NCI-H1436 treated with DMSO at 0.1 percent for 48 hours (cell line): Measurements from ENCODE around the gene PYCR2.
"Not testable (repeated sequence)": the region's sequence is repeated elsewhere in the genome, so short reads cannot be mapped to it uniquely, and the experiment has no call there.

Experiments used
- DNase-seq: peaks from one replicate; lab custom pipeline; 2025; lab: John Stamatoyannopoulos, UW

The PYCR2 gene

DNA sequence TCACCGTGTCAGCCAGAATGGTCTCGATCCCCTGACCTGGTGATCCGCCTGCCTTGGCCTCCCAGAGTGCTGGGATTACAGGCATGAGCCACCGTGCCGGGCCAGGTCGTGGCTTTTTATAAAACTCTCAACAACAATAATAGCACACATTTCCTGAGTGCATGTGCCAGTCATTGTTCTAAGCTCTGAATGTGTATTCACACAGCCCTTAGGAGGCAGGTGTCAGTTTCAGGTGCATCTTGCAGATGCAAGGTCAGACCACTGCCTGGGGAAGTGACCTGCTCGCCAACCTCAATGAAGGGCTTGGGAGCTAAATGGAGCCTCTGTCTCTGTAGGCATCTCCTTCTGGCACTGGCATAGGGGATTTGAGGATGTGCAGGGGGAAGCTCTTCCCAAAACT, 18.5 kb upstream of the PYCR2 start:
- DNase-seq = no peak

DNA sequence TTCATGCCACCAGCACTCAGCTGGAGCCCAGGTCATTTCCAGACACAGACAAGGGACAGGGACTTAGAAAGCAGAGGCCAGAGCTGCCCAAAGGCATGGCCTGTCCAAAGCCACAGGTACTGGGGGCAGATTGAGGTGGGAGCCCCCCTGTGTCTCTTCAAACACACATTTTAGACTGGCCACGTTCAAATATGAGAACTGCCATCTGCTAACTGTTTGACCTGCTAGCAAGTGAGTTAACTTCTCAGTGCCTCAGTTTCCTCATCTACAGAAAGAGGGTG, 17.8 kb upstream of the PYCR2 start:
- no peak for DNase-seq

DNA sequence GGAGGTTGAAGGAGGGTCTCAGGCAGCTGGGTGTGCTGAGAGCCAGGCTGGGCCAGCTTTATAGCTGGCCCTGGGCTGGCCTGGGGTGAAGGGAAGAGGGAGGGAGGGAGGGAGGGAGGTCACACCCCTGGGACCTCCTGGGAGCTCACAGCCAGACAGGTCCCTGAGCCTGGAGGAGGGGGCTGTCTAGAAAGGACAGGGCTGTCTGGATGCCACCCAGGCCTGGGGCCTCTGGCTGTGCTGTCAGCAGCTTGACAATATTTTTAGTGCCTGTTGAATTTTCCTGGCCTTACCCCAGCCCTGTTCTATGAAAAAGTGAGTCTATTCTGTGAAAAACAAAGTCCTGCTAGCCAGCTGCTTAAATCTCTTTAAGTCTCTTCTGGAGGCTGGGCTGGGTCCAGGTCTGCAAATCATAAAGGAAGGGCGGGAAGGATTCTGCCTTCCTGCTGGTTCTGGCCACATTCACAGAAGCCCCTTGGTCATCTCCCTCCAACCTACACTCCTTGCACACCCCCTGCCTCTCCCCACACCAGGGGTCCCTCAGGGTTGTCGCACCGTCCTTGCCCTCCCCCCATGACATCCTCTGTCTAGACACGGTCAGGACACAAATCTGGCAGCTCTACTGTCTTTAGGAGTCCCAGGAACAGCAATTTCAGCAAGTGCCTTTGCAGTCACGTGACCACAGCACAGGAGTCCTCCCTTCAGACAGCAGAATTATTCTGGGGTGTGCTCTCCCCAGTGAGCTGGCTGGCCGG, 17.3 kb upstream of the PYCR2 start, which contains the start of gene LEFTY2:
LEFTY2 (minus strand) TSS at position 34 of the 755 bp plus-strand sequence. CDS start 80 bp downstream, outside the sequence.
- no peak for DNase-seq

DNA sequence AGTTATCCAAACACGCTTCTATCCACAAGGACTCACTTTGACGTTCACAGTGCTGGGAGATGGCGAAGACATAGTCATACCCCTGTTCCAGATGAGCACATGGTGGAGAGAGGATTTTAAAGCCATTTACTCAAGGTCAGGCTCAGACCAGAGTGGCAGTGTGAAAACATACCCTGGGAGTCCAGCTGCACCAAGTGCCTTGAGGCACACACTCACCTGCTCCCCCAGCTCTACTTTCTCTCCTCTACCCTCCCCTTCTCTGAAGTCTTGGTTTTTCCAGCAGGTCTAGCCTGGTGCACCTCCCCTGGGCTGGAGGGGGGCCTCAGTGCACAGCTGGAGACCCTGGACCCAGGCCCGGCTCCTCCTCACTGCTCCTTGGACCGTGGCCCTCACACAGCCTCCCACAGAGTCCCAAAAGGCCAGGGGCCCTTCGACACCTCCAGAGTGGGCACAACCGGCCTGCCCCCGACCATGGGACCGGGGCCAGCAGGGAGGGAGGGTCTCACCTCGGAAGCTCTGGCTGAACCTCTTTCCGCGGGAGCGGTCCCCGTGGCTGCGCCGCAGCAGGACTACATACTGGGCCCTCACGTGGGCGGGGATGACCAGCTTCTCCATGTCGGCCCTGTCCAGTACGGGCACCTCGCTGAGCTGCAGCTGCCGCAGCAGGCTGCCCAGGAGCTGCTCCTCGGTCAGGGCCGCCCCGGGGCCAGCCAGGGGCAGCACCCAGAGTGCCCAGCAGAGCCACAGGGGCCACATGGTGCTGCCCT, 16.5 kb upstream of the PYCR2 start:
- no peak for DNase-seq

DNA sequence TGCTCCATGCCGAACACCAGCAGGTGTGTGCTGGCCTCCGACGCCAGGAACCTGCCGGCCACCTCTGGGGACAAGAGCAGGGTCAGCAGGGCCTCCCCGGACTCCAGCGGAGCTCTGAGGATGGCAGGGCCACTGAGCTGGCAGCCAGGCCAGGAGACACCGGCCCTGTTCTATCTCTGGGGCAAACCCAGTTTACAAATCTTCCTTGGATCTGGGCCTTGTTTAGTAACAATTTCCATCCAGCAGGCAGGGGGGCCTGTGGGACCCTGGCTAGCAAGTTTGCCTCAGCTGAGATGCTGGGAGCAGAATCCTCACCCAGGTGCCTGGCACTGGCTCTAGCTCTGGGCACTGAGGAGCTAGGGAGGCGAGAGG, 15.9 kb upstream of the PYCR2 start:
- DNase-seq = not testable (repeated sequence)

DNA sequence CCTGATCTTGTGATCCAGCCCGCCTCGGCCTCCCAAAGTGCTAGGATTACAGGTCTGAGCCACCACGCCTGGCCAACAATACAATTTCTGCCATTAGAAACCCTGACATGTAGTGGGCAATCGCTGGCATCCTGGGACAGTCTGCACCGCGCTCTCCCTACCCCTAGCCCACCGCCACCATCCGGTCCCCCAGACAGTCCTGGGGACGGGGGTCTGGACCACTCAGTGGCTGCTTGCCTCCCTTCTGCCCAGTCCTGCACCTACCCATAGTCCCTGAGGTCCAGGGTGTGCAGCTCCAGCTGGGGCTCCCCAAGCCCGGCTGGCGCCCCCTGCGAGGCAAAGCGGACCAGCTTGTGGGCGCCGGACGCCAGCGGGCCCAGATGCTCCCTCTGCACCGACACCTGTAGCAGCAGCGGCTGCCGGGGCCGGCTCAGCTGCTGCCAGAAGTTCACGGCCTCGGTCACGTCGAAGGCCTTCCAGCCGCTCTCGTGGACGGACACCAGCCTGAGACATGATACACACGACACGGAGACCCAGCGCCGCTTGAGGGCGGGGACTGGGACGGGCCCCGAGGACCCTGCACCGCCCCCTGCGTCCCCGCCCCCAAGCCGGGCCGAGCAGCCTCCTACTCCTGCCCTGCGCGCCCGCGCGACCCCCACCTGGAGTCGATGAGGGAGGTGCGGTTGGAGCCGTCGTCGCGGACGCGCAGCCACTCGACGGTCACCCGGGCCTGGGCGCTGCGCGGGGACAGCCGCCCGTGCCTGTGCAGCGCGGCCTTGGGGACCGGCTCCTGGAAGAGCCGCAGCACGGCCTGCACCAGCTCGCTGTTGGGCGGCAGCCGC, 15.3 kb upstream of the PYCR2 start:
- not testable (repeated sequence) for DNase-seq

DNA sequence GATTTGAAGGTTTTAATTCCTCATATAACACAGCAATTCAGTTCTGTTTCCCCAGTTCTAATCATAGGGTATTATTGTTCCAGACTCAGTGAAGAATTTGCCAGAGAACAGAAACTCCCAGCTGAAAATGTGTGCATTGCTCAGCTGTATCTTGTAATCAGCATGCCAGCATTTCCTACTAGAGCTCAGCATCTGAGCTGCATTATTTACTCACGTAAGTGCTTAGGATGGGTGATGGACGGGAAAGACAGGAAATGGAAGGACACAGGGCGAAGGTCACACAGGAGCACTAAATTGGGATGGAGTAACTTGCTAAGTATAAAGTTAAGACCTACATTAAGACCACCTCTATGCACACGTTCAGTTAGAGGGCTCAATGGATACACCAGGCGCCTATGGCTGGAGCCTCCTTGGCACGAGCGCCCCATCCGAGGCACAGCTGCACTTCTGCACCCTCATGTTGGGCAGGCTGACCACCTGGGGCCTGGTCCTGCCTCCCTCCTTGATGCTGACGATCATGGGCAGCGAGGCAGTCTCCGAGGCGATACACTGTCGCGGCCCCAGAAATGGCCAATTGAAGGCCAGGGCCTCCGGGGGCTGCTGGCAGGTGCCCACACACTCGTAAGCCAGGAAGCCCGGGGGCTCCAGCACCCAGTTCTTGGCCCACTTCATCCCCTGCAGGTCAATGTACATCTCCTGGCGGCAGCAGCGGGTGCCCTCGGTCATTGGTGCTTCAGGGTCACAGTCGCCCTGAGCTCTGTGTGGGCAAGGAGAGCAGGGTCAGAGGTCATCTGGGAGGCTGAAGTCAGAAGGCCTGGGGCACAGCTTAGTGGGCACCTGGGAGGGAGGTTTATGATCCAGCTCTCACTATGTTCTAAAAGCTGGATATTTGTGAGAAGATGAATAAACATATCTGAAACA, 13.3 kb upstream of the PYCR2 start:
- DNase-seq = no peak

DNA sequence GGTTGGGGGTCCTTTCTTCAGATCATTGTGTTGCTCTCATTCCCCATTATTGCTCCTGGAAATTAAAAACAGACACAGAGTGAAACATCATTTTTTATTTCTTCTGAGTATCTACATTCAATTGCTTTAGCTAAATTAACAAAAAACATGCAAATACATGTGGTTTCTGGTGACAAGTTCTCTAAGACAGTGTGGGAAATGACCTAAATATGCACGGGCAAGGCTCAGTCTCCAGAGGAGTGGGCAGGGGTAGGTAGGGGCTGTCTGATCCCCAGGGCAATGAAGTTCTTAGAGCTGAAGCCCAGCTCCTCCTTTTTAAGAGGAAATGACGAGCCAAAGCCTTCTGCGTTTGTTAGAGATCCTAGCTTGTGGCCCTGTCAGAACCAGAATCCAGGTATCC, 12.5 kb upstream of the PYCR2 start:
- no peak for DNase-seq

DNA sequence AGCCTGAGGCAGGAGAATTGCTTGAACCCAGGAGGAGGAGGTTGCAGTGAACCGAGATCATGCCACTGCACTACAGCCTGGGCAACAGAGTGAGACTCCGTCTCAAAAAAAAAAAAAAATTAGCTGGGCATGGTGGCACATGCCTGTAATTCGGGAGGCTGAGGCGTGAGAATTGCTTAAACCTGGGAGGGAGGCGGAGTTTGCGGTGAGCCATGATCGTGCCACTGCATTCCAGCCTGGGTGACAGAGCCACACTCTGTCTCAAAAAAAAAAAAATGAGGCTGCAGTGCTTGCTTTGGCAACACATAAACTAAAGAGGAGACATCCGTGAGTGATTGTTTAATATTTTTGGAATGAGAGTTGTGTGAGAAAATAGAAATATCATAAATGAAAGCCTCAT, 12.0 kb upstream of the PYCR2 start:
- not testable (repeated sequence) for DNase-seq

DNA sequence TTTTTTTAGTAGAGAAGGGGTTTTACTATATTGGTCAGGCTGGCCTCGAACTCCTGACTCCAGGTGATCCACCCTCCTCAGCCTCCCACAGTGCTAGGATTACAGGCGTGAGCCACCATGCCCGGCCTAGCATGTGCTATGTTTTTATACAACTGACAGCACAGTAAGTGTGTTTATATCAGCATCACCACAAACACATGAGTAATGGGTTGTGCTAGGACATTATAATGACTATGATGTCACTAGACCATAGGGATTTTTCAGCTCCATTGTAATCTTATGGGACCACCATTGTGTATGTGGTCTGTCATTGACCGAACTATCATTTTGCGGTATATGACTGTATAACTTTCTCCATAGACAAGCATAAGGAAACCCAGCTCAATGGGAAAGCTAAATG, 10.7 kb upstream of the PYCR2 start:
- no peak for DNase-seq

DNA sequence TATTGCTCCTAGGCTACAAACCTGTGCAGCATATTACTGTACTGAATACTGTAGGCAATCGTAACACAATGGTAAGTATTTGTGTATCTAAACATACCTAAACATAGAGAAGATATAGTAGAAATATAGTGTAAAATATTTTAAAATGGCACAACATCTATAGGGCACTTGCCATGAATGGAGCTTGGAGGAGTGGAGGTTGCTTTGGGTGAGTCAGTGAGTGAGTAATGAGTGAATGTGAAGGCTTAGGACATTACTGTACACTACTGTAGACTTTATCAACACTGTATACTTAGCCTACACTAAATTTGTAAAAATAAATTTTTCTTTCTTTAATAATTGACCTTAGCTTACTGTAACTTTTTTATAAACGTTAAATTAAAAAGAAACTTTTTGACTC, 9.0 kb upstream of the PYCR2 start:
- no peak for DNase-seq

DNA sequence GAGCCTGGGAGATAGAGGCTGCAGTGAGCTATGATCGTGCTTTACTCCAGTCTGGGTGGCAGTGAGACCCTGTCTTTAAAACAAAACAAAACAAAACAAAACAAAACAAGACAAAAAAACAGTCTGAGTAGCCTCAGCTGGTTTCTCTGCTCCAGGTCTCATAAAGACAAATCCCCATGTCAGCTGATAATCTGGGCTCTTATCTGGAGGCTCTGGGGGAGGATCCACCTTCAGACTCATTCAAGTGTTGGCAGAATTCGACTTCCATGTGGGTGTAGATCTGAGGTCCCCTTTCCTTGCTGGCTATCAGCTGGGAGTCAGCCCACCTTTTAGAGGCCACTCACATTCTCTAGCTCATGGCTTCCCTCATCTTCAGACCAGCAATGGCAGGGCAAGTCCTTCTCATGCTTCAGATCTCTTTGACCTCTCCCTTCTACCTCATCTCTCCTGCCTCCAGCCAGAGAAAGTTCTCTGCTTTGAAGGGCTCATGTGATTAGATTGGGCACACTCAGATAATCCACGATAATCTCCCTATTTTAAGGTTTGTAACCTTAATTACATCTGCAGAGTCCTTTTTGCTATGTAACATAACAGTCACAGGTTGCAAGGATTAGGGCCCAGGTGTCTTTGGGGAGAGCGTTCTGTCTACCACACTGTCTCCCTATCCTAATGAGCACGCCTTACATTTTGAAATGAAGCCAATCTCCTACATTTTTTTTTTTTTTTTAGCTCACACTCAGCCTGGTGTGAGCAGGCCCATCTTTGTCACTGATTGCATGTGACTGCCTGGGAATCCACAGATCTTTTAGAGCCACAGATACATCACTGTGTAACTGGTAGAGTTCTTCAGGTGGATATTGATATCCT, 7.5 kb upstream of the PYCR2 start:
- no peak for DNase-seq

DNA sequence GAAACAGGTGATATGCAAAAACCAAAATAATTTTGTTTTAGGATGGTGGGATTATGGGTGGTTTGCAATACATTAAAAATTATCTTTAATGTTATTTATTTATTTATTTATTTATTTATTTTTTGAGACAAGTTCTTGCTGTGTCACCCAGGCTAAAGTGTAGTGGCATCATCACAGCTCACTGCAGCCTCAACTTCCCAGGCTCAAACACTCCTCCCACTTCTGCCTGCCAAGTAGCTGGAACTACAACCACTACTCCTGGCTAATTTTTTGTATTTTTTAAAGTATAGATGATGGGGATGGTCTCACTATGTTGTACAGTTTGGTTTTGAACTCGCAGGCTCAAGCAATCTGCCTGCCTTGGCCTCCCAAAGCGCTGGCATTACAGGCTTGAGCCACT, 6.5 kb upstream of the PYCR2 start:
- DNase-seq = no peak

DNA sequence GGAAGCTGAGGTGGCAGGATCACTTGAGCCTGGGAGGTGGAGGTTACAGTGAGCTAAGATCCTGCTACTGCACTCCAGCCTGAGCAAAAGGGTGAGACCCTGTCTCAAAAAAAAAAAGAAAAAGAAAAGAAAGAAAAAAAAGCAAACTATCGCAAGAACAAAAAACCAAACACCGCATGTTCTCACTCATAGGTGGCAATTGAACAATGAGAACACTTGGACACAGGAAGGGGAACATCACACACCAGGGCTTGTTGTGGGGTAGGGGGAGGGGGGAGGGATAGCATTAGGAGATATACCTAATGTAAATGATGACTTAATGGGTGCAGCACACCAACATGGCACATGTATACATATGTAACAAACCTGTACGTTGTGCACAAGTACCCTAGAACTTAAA, 5.4 kb upstream of the PYCR2 start:
- not testable (repeated sequence) for DNase-seq

DNA sequence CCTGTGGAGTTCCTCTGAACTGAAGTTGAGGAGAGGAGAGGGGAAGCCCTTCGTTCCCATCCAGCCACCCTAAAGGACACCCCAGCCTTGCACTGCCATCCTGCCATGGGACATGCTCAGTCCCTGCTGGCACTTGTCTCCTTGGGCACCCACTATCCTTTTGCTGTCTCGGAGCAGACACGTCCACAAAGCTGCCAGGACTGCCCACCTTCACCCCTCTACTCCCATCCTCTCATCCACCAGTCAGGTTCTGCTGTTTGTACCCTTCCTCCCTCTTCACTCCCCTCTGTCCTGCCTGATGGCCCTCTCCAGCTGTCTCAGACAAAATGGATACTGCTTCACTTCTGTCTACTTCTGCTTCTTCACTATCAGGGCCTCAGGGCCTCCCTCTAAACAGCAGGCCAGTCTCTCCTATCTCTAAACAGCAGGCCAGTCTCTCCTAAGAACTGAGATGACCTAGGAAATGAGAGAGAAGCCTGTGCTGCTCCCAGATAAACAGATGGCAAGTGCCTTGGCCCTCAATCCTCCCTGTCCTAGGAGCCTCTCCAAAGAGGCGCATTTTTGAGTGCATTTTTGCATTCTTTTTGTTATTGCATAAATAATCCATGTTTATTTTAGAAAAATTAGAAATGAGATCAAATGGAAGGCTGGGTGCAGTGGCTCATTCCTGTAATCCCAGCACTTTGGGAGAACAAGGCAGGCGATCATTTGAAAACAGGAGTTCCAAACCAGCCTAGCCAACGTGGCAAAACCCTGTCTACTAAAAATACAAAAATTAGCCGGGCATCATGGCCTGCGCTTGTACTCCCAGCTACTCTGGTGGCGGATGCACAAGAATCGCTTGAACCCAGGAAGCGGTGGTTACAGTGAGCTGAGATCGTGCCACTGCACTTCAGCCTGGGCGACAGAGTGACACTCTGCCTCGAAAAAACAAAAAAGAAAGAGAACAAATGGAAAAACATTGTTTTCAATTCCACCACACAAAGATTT, 4.4 kb upstream of the PYCR2 start:
- DNase-seq = no peak

DNA sequence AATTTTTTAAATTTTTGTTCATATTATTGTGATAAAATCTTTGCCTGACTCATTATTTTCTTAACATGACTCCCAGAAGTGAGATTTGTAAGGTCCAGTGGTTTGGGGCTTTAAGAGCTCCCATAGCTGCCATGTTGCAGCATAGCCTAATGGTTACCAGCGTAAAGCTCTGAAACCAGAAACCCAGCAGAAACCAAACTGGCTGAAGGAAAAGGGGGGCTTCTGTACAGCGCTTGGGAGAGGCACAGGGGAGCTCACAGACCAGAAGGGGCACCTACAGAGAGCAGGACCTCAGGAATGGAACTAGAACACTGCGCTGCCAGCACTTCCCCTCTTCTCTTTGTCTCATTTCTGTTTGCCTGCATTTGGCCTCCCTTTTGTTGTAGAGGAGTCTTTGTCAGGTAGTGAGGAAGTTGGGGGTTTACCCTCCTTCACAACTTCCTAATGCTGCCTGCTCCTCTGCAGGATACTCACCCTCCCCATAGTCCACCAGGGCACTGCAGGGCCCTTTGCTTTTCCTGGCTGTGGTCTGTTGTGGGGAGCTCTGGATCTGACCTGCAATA, 2.6 kb upstream of the PYCR2 start:
- no peak for DNase-seq

DNA sequence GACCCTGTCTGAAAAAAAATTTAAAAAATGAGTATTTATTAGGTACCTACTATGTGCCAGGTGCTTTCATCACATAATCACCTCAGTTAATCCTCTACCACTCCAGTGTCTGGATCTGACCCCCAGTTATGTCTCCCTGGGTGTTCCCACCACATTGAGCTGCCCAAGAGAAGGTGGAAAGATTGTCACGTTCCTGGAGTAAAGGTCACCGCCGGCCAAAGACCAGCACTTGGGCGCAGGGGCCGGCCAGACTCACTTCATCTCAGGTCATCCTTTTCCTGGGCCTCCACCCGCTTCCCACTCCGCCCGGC, 714 bp downstream of the PYCR2 start:
- no peak for DNase-seq

DNA sequence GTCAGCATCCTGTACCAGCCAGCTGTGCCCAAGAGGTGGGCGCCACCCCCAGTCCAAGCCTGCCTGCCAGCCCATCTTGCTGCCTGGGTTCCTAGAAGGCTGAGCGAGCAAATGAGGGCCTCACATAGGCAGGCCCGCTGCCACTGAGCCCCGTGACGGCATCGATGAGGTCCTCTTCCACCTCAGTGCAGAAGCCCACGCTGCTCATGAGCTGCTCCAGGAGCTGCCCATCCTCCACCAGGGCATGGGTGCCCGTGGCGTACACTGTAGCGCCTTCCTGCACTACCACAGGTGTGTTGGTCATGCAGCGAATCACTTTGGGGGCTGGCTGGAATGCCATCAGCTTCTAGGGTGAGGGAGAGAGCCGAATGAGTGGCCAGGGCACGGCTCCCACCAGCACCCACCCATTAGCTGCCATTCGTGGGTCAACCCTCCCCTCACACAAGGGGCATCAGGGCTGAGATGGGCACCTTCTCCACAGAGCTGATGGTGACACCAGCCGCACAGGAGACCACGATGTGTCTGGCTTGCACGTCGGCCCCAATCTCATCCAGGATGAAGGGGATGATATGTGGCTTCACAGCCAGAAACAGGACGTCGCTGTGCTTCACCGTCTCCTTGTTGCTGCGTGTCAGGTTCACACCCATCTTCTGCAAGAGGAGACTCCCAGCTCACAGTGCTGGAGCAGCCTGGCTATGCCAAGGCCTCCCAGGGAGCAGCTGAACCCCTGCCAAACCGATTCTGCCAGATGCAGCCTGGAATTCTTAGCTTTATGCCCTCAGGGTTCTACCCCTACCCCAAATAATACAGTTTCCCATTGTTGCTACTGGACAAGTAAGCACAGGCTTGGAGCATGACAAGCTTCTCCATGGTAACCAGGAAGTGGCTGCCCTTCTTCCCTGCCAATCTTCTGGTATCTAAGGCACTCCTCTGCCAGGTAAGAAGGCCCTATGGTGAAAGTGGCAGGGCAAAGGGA, 2.0 kb downstream of the PYCR2 start:
- DNase-seq = no peak
